ENCODE results near the gene HBG2.
"Not testable (repeated sequence)": the region's sequence is repeated elsewhere in the genome, so short reads cannot be mapped to it uniquely, and the experiment has no call there.

The HBG2 gene

GRCh38 chr11:5254646-5255413 is at the start of gene HBG2:
Gene HBG2 (minus strand): TSS chr11:5254781. CDS start chr11:5254728, 53 bp downstream.
- not testable (repeated sequence) for DNase-seq

- no peak for DNase-seq
Observed at GRCh38 chr11:5304046-5304445, 49.5 kb upstream of the HBG2 start.

- DNase-seq, result no peak
Observed at GRCh38 chr11:5303626-5304025, 49.0 kb upstream of the HBG2 start.

GRCh38 chr11:5301846-5302245 is 47.3 kb upstream of the HBG2 start, which contains the start of gene OR51B4:
Gene OR51B4 (minus strand): TSS chr11:5301946. CDS start chr11:5301946, 0 bp downstream.
- DNase-seq, result no peak

- no peak for DNase-seq
Observed at GRCh38 chr11:5300251-5300650, 45.7 kb upstream of the HBG2 start.

GRCh38 chr11:5298451-5298850 is 43.9 kb upstream of the HBG2 start:
- no peak for DNase-seq

GRCh38 chr11:5297721-5298323 is 43.2 kb upstream of the HBG2 start:
- DNase-seq, result no peak

GRCh38 chr11:5294342-5294995 is 39.9 kb upstream of the HBG2 start:
- not testable (repeated sequence) for DNase-seq

GRCh38 chr11:5293028-5293427 is 38.4 kb upstream of the HBG2 start:
- no peak for DNase-seq

- DNase-seq, result peak; percentile 15
Observed at GRCh38 chr11:5291207-5291838, 36.7 kb upstream of the HBG2 start.

- no peak for DNase-seq
Observed at GRCh38 chr11:5290106-5290505, 35.5 kb upstream of the HBG2 start.

- no peak for DNase-seq
Observed at GRCh38 chr11:5289696-5290095, 35.1 kb upstream of the HBG2 start.

GRCh38 chr11:5288906-5289550 is 34.4 kb upstream of the HBG2 start:
- no peak for DNase-seq

GRCh38 chr11:5288108-5288905 is 33.7 kb upstream of the HBG2 start:
- DNase-seq, result no peak

- no peak for DNase-seq
Observed at GRCh38 chr11:5286901-5287300, 32.3 kb upstream of the HBG2 start.

- DNase-seq, result no peak
Observed at GRCh38 chr11:5286351-5286750, 31.8 kb upstream of the HBG2 start.

- DNase-seq, result no peak
Observed at GRCh38 chr11:5285703-5286340, 31.2 kb upstream of the HBG2 start.

GRCh38 chr11:5284637-5285036 is 30.1 kb upstream of the HBG2 start:
- no peak for DNase-seq

GRCh38 chr11:5283882-5284281 is 29.3 kb upstream of the HBG2 start:
- no peak for DNase-seq

- DNase-seq, result no peak
Observed at GRCh38 chr11:5283086-5283485, 28.5 kb upstream of the HBG2 start.

- no peak for DNase-seq
Observed at GRCh38 chr11:5282628-5283027, 28.0 kb upstream of the HBG2 start.

- DNase-seq, result no peak
Observed at GRCh38 chr11:5281596-5281995, 27.0 kb upstream of the HBG2 start.

Data from NCI-H524 treated with DMSO at 0.1 percent for 48 hours (cell line).